DMS53 treated with DMSO at 0.1 percent for 48 hours (cell line): Measurements from ENCODE around the gene TRPV2.
"Not testable (repeated sequence)": the region's sequence is repeated elsewhere in the genome, so short reads cannot be mapped to it uniquely, and the experiment has no call there.

Experiments
- DNase-seq: peaks from one replicate; lab custom pipeline; 2025; ENCODE audit not compliant: unreplicated experiment; lab: John Stamatoyannopoulos, UW

The TRPV2 gene

DNA sequence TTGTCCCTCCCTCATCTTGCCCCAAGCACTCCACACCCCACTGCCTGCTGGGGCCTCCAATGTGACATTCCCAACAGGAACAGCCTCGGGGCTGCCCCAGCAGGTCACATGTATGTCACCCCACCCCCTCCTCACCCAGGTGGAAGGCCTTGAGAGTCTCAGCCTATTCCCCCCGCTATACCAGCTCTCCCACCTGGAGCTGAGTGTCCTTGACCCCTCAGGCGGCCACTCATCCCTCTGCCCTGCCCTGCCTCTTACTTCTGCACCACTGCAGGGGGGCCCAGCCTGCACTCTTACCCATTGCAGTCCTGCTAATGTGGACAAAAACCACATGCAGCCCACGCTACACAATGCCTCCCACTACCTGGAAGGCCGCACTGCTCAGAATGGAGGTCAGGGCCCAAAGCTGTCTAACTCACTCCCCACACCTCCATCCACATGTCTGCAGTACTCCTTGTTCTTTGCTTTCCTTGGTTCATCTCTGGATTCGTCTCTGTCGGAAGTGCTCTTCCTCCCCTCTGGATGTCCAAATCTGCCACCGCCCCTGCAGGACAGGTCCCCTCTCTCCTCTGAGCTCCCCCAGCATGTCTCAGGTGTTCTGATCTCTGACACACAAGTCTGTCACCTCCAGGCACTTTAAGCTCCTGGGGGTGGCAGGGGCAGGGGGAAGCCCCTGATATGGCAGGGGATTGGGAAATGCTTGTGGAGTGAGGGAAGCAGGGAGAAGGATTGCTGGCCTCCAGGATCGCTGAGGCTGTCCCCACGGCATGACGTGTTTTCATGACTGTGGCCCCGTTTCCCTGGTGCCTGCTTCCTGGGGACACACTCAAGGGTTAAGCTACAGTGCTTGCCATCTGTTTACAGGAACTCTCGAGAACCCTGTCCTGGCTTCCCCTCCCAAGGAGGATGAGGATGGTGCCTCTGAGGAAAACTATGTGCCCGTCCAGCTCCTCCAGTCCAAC is 20.8 kb downstream of the TRPV2 start:
- DNase-seq = no peak

DNA sequence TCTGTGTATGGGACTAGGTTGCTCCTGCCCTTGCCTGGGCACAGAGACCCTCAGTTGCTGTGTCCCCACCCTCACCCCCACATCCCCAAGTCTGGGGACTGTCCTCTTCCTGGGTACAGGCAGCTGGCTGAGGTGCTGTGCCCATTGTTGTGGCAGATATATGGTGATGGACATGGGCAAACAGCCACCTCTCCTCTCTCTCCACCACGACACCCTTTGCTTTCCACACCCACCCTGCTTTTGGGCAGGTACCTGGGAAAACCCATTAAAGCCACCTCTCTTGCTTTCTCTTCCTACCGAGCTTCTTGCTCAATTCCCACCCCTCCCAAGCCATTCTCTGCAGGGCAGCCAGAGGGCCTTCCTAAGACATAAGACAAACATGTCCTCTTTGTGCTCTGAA is 21.7 kb downstream of the TRPV2 start:
- DNase-seq = no peak

DNA sequence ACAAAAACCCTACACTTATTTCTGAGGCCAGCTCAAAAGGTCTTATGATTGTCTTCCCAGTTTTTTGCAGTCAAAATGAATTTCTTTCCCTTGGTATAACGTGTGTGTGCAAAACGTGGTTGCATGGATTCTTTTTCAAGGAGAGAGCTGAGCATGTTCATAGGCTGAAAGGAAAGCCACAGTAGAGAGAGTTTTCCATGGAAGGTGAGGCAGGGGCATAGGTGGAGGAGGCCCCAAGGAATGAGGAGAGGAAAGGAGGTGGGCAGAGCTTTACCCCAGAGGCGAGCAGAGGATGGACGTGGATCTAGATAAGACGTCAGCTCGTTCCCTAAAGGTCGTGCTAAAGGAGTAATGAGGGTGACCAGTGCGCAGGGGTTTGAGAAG is 22.8 kb downstream of the TRPV2 start:
- DNase-seq = no peak

DNA sequence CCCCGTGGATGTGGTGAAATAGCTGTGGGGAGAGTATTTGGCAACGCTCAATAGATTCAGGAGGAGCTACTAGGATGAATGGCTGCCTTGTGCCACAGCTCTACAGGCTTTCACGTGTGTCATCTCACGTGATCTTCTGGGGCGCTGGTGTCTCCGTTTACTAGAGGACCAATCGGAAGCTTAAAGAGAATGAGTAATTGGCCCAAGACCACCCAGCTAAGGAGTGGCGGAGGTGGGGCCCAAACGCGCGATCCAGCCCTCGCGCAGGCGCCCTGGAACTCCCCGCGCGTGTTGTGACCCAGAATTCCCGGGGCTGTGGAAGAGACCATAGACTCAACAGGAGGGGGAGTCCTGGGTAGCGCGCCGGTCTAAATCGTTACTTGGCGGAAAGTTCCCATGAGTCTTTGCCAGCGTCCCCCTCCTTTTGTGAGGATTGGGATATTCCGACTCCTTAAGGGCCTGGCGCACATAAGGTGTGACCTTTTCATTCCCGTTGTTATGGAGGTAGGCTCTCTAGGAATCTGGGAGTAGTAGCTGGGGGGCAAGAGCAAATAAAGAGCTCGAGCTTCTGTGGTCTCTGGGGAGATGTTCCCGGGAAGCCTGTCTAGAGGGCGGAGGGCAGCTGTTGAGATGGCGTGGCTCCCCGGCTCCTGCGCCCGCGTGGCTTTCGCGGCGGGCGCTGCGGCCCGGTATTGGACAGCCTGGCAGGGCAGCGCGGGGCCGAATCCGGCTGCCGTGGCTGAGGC is 23.4 kb downstream of the TRPV2 start:
- peak; percentile 96 for DNase-seq

DNA sequence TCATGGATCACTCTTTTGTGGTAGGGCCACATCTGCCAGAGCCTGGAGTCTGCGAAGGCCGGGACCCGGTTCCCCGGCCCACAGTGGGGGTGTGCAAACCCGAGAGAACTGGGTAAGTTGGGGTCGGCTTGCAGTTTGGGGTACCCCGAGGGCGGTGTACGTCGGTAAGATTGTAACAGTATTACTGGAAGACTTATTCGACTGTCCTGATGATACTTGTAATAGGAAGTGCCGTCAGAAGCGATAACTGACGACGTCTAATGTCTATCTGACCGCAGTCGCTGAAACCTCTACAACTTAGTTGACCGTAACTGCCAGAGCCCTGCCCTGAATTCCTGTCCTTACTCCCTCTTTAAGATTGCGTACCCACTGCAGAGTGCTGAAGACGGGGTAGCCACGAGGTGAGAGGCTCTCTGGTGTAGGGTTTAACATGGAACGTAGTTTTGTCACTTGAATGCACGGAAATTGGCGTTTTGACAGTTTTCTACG is 24.0 kb downstream of the TRPV2 start:
- no peak for DNase-seq

DNA sequence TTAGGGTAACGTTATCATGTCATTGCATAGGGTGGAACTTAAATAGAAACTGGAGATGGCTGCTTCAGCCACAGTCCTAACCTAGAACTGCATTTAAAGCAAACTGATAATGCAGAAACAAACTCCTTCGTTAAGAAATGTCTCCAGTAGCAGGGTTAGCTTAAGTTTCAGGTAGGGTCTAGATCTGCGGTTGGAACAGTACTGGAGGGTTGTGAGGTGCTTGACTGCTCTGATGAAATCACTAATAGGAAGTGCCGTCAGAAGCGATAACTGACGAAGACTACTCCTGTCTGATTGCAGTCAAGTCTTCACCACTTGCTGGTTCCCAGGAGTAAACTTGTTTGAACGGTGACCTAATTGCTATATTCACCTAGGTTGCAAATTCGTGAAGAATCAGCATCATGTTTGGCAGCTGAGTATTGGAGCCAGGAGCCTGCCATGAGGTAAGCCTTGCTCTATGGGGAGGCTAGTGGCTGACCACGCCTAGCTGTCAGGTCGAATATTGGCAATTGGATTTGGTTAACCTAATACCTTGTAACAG is 24.5 kb downstream of the TRPV2 start:
- no peak for DNase-seq

DNA sequence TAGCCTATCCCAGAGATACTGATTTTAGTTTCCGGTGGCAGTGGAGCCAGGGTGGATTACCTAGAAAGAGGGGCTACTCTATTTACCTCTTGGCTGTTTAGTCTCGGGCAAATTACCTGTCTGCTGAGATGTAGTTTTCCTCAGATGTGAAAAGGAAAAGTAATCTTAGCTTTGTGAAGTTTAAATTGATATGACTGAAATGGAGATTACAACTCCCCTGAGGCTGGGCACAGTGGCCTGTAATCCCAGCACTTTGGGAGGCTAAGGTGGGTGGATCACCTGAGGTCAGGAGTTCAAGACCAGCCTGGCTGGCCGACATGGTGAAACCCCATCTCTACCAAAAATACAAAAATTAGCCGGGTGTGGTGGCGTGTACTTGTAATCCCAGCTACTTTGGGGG is 25.0 kb downstream of the TRPV2 start:
- DNase-seq = not testable (repeated sequence)

DNA sequence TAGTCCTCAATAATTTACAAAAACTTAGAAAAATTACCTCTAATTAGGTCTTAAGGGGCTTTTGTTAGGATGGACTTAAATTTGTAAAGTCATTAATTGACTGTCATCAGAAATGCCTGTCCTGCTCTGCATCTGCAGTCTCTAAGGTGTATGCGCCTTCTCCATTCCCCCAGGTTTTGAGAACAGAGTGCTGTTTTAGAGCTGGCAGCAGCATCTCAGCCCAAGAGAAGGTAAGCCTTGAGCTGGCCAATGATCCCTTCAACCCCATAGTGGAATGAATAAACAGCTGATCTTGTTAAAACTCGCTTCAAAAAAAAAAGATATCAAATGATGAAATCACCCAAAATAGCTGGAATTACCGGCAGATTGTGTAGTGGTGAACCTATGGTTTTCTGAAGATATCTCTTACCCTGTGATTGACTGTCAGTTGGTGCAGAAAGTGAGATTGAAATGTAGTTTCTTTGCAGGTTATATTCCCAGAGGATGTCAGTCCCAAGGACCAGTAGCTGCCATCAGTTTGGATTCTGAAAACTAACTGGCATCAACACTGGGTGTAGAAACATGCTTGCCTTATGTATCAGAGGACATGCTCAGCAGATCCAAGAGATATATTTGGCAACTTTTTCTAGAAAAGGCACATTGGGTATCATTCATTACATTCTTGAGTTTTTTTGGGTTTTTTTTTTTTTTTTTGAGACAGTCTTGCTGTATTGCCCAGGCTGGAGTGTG is 25.7 kb downstream of the TRPV2 start:
- DNase-seq = no peak

DNA sequence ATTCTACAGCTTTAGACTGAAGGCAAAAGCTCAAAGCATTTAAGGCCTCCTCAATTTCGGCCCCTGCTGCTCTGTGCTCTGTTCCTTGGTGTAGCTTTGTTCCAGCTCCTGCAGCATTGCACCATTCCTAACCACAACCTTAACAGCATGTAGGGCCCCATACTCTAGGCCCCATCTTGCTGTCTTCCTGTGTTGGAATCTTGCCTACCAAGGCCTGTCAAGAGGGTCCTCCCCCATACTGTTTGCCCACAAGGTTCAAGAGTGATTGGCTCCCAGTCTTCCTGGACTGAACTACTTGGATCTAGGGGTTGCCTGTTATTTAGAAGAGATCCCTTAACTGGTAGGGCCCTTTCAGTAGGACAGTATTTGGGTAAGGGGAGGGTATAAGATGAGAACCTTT is 26.8 kb downstream of the TRPV2 start:
- peak; percentile 13 for DNase-seq

DNA sequence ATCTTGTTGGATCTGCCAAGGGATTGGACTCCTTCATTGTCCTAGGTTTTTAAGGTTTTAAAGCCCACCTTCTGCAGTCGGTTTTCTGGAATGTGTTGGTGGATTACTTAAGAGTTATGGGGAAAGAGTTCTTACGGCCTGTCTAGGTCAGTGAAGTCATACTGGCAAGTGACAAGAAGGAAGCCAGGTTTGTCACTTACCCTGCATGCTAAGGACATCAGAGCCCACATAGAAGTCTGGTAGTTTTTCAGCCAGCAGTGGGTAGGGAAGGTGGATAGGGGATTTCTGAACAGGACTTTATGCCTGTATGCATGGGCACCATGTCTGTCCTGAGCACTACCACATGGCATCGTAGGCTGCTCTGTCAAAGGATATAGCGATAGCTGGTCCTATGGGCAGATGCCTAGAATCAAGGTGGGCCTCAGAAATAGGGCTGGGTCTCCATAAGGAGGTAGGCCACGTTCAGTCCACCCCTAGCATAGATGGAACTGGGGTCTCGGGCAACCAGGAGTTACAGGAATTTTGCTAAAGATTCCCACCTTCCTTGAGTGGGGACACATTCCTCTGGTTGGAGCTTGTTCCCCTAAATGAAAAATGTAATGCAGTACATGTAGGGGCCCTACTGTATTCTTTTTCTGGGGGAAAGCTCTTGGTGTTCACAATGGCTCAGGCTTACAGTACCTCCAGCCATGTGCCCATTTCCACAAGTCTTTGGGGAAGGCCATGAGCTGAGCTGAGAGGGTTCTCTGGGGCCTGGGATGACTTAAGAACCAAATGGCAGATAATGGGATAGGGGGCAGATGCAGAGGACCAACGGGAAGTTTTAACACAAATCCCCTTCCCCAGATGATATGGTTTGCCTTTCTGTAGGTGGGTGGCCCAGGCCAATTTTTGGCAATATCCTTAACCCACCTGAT is 27.5 kb downstream of the TRPV2 start:
- DNase-seq = no peak

DNA sequence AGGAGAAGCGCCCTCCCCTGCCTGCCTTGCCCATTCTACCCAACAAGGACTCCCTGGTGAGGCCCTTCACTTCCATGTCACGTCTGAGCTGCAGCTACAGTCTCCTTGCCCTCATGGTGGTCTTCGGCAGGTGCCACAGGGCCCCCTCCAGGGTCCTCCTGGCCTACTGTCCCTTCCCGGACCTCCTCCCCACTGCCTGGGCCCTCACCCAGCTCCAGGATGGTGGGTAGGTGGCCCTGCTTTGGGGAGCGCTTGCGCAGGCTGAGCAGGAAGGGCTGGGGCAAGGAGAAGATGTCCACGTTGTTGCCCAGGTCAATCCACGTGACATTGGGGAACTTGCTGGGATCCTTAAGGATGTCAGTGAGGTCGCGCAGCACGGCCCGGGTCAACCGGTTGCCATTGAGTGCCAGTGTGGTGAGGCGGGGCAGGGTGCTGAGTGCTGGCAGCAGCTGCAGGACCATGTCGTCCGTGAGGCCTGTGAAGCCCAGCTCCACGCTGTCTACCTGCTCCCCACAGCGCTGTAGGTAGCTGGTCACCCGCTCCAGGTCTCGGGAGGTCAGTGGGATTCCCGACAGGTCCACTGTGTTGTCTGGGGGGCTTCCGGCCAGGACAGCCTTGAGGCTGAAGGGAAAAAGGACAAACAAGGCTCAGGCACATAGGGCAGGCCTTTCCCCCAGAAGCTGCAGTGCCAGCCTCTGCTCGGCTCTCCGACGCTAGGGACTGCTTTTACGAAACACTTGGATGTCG is 28.3 kb downstream of the TRPV2 start:
- DNase-seq = no peak

DNA sequence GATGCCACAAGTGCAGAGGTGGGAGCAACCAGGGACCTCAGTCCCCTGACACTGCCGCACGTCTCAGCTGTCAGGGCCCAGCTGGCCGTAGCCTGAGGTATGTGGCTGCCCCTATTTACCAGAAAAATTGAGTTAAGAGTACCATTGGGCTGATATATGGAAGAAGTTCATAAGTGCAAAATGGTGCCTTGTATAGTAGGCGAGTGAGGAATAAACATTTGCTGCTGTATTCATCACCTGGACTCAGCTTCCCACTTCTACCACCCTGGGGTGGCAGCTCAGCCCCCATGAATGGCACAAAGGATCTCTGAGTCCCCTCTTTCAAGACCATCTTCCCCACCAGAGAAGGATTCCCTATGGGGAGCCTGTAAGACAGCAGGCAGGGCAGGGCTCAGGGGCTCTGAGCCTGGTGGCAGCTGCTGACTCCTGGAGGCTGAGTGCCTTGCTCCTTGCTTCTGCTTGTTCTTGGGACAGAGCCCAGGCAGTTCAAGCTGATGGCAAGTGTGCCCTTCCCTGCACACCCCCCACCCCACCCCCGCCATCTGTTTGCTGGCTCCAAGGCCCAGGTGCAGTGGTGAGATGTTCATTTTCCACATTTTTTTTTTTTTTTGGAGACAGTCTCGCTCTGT is 29.0 kb downstream of the TRPV2 start:
- no peak for DNase-seq

DNA sequence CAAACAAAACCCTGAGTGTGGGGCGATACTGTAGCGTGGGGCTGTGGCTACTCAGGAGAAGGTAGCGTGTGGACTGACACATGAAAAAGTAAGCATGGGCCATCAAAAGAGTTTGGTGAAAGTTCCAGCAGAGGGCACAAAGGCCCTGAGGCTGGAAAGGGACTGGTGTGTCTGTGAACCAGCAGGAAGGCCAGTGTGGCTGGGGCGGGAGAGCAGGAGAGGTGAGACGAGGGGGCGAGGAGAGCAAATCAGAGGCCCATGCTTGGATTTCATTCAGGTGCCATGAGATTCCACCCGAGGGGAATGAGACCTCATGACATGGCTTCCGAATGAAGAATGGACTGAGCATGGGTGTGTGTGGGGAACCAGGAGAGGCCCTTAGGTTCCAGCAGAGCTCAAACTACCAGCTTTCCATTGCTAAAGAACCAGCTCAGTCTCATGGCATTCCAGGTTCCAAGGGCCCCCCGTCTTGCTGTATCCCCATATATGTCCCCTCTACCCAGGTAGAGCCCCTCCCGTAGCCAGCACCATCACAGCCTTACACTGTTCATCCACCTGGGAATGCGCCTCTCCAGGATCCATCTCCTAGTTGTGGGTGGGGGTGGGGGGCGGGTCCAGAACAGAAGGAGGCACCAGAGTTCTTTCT is 31.1 kb downstream of the TRPV2 start:
- no peak for DNase-seq

DNA sequence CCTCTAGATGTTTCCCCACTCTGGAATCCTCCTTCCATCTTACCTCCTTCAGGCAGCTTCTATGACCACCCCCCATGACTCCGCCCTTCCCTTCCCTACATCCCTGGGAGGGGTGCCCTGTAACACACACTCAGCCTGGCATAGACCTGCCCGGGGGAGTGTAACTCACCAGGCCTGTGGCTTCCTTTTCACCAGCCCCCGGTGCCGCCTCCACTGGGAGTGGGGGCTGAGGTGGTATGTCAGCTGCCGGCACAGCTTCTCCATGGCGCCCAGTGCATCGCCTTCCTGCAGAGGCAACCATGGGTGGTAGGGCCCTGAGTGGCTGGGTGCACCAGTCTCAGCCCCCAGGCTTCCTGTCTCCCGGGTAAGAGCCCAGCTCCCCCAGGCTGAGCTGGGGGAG is 32.3 kb downstream of the TRPV2 start:
- no peak for DNase-seq

DNA sequence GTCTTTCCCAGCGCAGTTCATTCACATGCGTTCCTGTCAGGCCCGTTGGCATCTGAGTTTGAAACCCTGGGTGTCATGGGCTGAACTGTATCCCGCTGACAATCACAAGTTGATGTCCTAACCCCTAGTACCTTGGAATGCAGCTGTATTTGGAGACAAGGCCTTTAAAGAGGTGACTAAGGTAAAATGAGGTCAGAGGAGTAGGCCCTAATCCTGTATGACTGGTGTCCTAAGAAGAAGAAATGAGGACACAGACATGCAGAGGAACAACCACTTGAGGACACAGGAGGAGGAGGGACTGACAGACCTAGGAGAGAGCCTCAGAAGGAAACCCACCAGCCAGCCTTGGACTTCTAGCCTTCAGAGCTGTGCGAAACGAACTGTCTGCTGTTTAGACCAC is 33.1 kb downstream of the TRPV2 start:
- DNase-seq = no peak

DNA sequence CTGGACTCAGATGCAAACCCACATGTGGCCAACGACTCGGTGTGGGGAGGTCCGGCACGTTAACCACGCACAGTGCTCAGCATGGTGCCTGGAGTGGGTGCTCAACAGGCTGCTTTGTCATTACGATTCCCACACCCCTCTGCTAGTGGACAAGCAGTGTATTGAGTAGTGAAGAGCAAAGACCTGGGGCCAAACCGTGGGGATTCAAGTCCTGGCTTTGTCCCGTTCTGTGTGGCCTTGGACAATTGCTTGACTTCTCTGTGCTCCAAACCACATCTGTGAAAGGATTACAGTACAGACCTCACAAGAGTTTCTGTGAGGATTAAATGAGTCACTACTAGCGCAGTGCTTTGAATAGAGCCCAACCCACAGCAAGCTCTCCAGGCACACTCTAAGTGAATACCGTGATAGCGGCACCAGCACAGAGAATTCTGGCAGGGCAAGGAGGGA is 33.8 kb downstream of the TRPV2 start:
- no peak for DNase-seq

DNA sequence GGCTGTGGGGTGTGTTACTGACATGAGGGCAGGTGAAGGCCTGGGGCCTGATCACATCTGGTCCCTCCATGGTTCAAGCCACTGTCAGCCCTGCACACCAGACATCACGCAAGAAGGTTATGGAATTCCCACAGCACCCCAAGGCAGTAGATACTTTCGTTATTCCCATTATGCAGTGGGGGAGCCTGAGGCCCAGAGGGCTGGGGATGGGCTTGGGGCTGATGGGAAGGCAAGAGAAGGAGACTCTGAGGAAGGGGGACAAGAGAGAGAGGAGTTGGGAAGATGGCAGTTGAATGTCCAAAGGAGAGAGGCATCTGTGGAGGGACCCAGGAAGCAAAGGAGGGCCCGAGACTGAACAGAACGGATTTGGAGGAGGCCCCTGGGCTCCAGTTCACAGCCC is 34.7 kb downstream of the TRPV2 start:
- DNase-seq = no peak

DNA sequence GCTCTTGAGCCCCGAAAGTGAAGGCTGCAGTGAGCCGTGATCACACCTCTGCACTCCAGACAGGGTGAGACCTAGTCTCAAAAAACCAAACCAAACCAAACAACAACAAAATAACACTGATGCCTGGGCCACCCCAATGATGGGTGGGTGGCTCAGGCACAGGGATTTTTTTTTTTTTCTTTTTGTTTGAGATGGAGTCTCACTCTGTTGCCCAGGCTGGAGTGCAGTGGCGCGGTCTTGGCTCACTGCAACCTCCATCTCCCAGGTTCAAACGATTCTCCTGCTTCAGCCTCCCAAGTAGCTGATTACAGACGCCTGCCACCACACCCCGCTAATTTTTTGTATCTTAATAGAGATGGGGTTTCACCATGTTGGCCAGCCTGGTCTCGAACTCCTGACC is 36.9 kb downstream of the TRPV2 start:
- not testable (repeated sequence) for DNase-seq
